Left lung (tissue), 10 donors: ENCODE data around the gene VSTM5. TPM values are rescaled to one million over a fixed set of nuclear protein-coding genes. Genes with fewer than 3 reads are reported as not detected.
"Not testable (repeated sequence)": the region's sequence is repeated elsewhere in the genome, so short reads cannot be mapped to it uniquely, and the experiment has no call there.

ENCODE experiments used
- ATAC-seq: fragments of 200-7000 bp; cut with Tn5 transposase; one replicate; pipeline ENCODE4 v1.9.1; 2020; ENCODE audit warnings: moderate library complexity
- DNase-seq, 4 donors: peaks; one replicate each; pipeline ENCODE4 v3.0.0-alpha.2; 2013 to 2020
- H3K27ac ChIP-seq, 2 donors: fragments of 200-600 bp; sonication (generic) in 1 of 2; one replicate each; pipeline versions ENCODE4 v1.5.0 to v1.8.0; 2020 to 2021
- H3K27me3 ChIP-seq, 2 donors: fragments of 200-600 bp; sonication (generic) in 1 of 2; one replicate each; pipeline versions ENCODE4 v1.5.0 to v1.8.0; 2020 to 2021
- H3K36me3 ChIP-seq, 2 donors: fragments of 200-600 bp; sonication (generic) in 1 of 2; one replicate each; pipeline versions ENCODE4 v1.5.0 to v1.8.0; 2020 to 2021
- H3K4me1 ChIP-seq, 2 donors: fragments of 200-600 bp; one replicate each; pipeline ENCODE4 v1.8.0; 2021
- H3K4me3 ChIP-seq, 2 donors: fragments of 200-600 bp; sonication (generic) in 1 of 2; one replicate each; pipeline versions ENCODE4 v1.5.0 to v1.8.0; 2020 to 2021; ENCODE audit warnings: mild to moderate bottlenecking in 1 of 2
- H3K9me3 ChIP-seq, 2 donors: fragments of 200-600 bp; sonication (generic) in 1 of 2; one replicate each; pipeline versions ENCODE4 v1.5.0 to v1.8.0; 2020 to 2021
- CTCF ChIP-seq, 2 donors: fragments of 200-600 bp; sonication (generic) in 1 of 2; IDR thresholded peaks; one replicate each; pipeline versions ENCODE4 v1.5.0 to v1.8.0; 2021; ENCODE audit warnings: antibody characterized with exemption in 2 of 2
- intact Hi-C, 2 donors: fragments of 100-400 bp; cut with DNase I; formaldehyde crosslinking; loops; one replicate each; pipeline versions ENCODE4 v1.11.2 to v1.14.2; 2022
- polyA plus RNA-seq, 6 donors: library from polyadenylated mRNA; unstranded; fragments of 120-200 nt; gene quantifications; one replicate each; pipeline ENCODE4 v1.2.1, GENCODE V29; 2013; ENCODE audit not compliant: insufficient read length in 6 of 6
- total RNA-seq, 2 donors: library from RNA; stranded (reverse); fragmentation: NEBNext Ultra II Directional; extraction: Animal tissue kit (Norgen Biotek cat#: 25700); gene quantifications; one replicate each; pipeline ENCODE4 v1.2.1, GENCODE V29; 2021
- donor health status: DM: no; HTN: yes; CAD: no.
- donor health status: DM: no; HTN: no; CAD: no.

The VSTM5 gene
- total and polyA plus RNA-seq, 8 donors = 0.16 to 1.1 (median 0.62) TPM

GRCh38 chr11:93783765-93784144, 66.7 kb downstream of the VSTM5 start:
- Histone ChIP-seq H3K27ac (peak overlapping the region; percentile 93 to 95), H3K27me3 (no peaks in the 10 kb centered on the region), H3K9me3 (no peaks in the 10 kb centered on the region), H3K4me3 (peak overlapping the region; percentile 71 to 78), H3K4me1 (peaks cover 22 to 43% of the 10 kb centered on the region in 2 donors), H3K36me3 (peaks cover 0 to 12% of the 10 kb centered on the region in 2 donors)
- no peak for TF ChIP-seq CTCF (IDR thresholded peaks at IDR 0.05)
- ATAC-seq (peak; percentile 44), DNase-seq (no peak)
- intact Hi-C loops = no loop called here

- Histone ChIP-seq H3K27ac (peak overlapping the region in 1 of 2 donors; percentile 93), H3K36me3 (peaks cover 0 to 8% of the 10 kb centered on the region in 2 donors), H3K27me3 (no peaks in the 10 kb centered on the region), H3K9me3 (no peaks in the 10 kb centered on the region), H3K4me3 (peak overlapping the region; percentile 71 to 78), H3K4me1 (peaks cover 22 to 43% of the 10 kb centered on the region in 2 donors)
- intact Hi-C loops = no loop called here
- no peak for DNase-seq
- no peak for TF ChIP-seq CTCF (IDR thresholded peaks at IDR 0.05)
- no peak for ATAC-seq
These were observed 67.1 kb downstream of the VSTM5 start for GRCh38 chr11:93783362-93783761.

GRCh38 chr11:93775289-93775688, 75.1 kb downstream of the VSTM5 start:
- DNase-seq = no peak
- no peak for ATAC-seq
- H3K27ac ChIP-seq = no peak overlapping the region
- H3K27me3 ChIP-seq = no peaks in the 10 kb centered on the region
- no peaks in the 10 kb centered on the region for H3K36me3 ChIP-seq
- peaks cover 0 to 8% of the 10 kb centered on the region in 2 donors for H3K9me3 ChIP-seq
- no peak overlapping the region for H3K4me3 ChIP-seq
- no peaks in the 10 kb centered on the region for H3K4me1 ChIP-seq
- intact Hi-C loops = no loop called here
- TF ChIP-seq CTCF (IDR thresholded peaks at IDR 0.05) = no peak

- DNase-seq, H3K36me3 ChIP-seq, H3K9me3 ChIP-seq, intact Hi-C loops, H3K4me1 ChIP-seq, H3K27ac ChIP-seq, H3K4me3 ChIP-seq, H3K27me3 ChIP-seq, ATAC-seq: not testable (repeated sequence)
These were observed 75.9 kb downstream of the VSTM5 start for GRCh38 chr11:93774560-93774959.

- no peaks in the 10 kb centered on the region for H3K27me3 ChIP-seq
- no peak for TF ChIP-seq CTCF (IDR thresholded peaks at IDR 0.05)
- H3K36me3 ChIP-seq = no peaks in the 10 kb centered on the region
- intact Hi-C loops = no loop called here
- H3K9me3 ChIP-seq = peaks cover 0 to 8% of the 10 kb centered on the region in 2 donors
- ATAC-seq = no peak
- H3K4me3 ChIP-seq = no peak overlapping the region
- H3K4me1 ChIP-seq = no peaks in the 10 kb centered on the region
- DNase-seq = no peak
- no peak overlapping the region for H3K27ac ChIP-seq
These were observed 76.7 kb downstream of the VSTM5 start for GRCh38 chr11:93773601-93774200.

GRCh38 chr11:93773045-93773477, 77.4 kb downstream of the VSTM5 start:
- Histone ChIP-seq H3K36me3 (no peaks in the 10 kb centered on the region), H3K27me3 (no peaks in the 10 kb centered on the region), H3K4me3 (no peak overlapping the region), H3K27ac (no peak overlapping the region), H3K4me1 (no peaks in the 10 kb centered on the region), H3K9me3 (peaks cover 0 to 8% of the 10 kb centered on the region in 2 donors)
- DNase-seq (no peak), ATAC-seq (no peak)
- TF ChIP-seq CTCF (IDR thresholded peaks at IDR 0.05) = no peak
- intact Hi-C loops = no loop called here
